NCI-H1930 (cell line): ENCODE measurements around the gene SDHAF4.
"Not testable (repeated sequence)": the region's sequence is repeated elsewhere in the genome, so short reads cannot be mapped to it uniquely, and the experiment has no call there.

Experiments
- DNase-seq, 2 experiments: peaks; one replicate each; lab custom pipeline; 2025; lab: John Stamatoyannopoulos, UW

Gene SDHAF4

GRCh38 chr6:70566751-70567382 is at the start of gene SDHAF4:
Gene SDHAF4, plus strand, starts transcription at chr6:70566930. Its CDS starts 11 bp downstream, at chr6:70566941.
- DNase-seq, result peak; percentile 86 to 87

- no peak for DNase-seq
These were observed 48.0 kb upstream of the SDHAF4 start for GRCh38 chr6:70518723-70519122.

GRCh38 chr6:70520575-70520974 is 46.2 kb upstream of the SDHAF4 start:
- no peak for DNase-seq

- DNase-seq, result no peak
These were observed 41.9 kb upstream of the SDHAF4 start for GRCh38 chr6:70524721-70525286.

GRCh38 chr6:70527071-70527737 is 39.5 kb upstream of the SDHAF4 start:
- DNase-seq, result no peak

GRCh38 chr6:70530023-70530422 is 36.7 kb upstream of the SDHAF4 start:
- DNase-seq, result no peak

- no peak for DNase-seq
These were observed 35.6 kb upstream of the SDHAF4 start for GRCh38 chr6:70531133-70531532.

- no peak for DNase-seq
These were observed 29.5 kb upstream of the SDHAF4 start for GRCh38 chr6:70537266-70537665.

- DNase-seq, result no peak
These were observed 28.4 kb upstream of the SDHAF4 start for GRCh38 chr6:70538376-70538775.

- no peak for DNase-seq
These were observed 19.4 kb upstream of the SDHAF4 start for GRCh38 chr6:70547313-70547712.

GRCh38 chr6:70547905-70548304 is 18.8 kb upstream of the SDHAF4 start:
- DNase-seq, result no peak

GRCh38 chr6:70549327-70549726 is 17.4 kb upstream of the SDHAF4 start:
- no peak for DNase-seq

- no peak for DNase-seq
These were observed 15.2 kb upstream of the SDHAF4 start for GRCh38 chr6:70551566-70551965.

GRCh38 chr6:70552286-70552940 is 14.3 kb upstream of the SDHAF4 start:
- not testable (repeated sequence) for DNase-seq

- no peak for DNase-seq
These were observed 13.8 kb upstream of the SDHAF4 start for GRCh38 chr6:70552974-70553373.

GRCh38 chr6:70557998-70558397 is 8.7 kb upstream of the SDHAF4 start:
- no peak for DNase-seq

- DNase-seq, result not testable (repeated sequence)
These were observed 4.3 kb upstream of the SDHAF4 start for GRCh38 chr6:70562401-70562800.

GRCh38 chr6:70563530-70563929 is 3.2 kb upstream of the SDHAF4 start:
- DNase-seq, result no peak

GRCh38 chr6:70574643-70575042 is 7.9 kb downstream of the SDHAF4 start:
- no peak for DNase-seq

- no peak for DNase-seq
These were observed 9.3 kb downstream of the SDHAF4 start for GRCh38 chr6:70575899-70576495.

GRCh38 chr6:70586114-70586513 is 19.4 kb downstream of the SDHAF4 start:
- no peak for DNase-seq

GRCh38 chr6:70590400-70590799 is 23.7 kb downstream of the SDHAF4 start:
- no peak for DNase-seq
